Subcutaneous abdominal adipose tissue (tissue), 5 donors: ENCODE data around the gene DSCAML1.
A peak's percentile ranks its signal among the peaks of the same experiment; 100 is the strongest.

Experiments used
- H3K27ac ChIP-seq: one replicate; pipeline ENCODE4 v1.7.0; 2013; ENCODE audit warnings: low read depth, mild to moderate bottlenecking, inconsistent platforms, low read length, moderate library complexity
- H3K27me3 ChIP-seq, 5 donors: one replicate each; pipeline ENCODE4 v1.7.0; 2013; ENCODE audit warnings: low read length in 5 of 5, inconsistent platforms in 1 of 5; ENCODE audit not compliant: control insufficient read depth in 5 of 5, insufficient read depth in 4 of 5
- H3K36me3 ChIP-seq, 5 donors: one replicate each; pipeline ENCODE4 v1.7.0; 2013; ENCODE audit warnings: low read length in 5 of 5; ENCODE audit not compliant: control insufficient read depth in 5 of 5, insufficient read depth in 5 of 5
- H3K4me1 ChIP-seq, 5 donors: one replicate each; pipeline ENCODE4 v1.7.0; 2013; ENCODE audit warnings: low read length in 5 of 5, mild to moderate bottlenecking in 3 of 5, moderate library complexity in 1 of 5; ENCODE audit not compliant: control insufficient read depth in 5 of 5, insufficient read depth in 5 of 5
- H3K4me3 ChIP-seq, 5 donors: one replicate each; pipeline ENCODE4 v1.7.0; 2013; ENCODE audit warnings: low read length in 5 of 5, low read depth in 1 of 5
- H3K9ac ChIP-seq, 5 donors: one replicate each; pipeline ENCODE4 v1.7.0; 2013; ENCODE audit warnings: low read length in 5 of 5, mild to moderate bottlenecking in 4 of 5, moderate library complexity in 3 of 5
- H3K9me3 ChIP-seq, 5 donors: one replicate each; pipeline ENCODE4 v1.7.0; 2013; ENCODE audit warnings: low read length in 5 of 5; ENCODE audit not compliant: control insufficient read depth in 5 of 5
- donor health status: healthy.
- donor health status: healthy.
- donor health status: healthy.
- donor health status: healthy.
- donor health status: healthy.

DSCAML1 gene

DNA sequence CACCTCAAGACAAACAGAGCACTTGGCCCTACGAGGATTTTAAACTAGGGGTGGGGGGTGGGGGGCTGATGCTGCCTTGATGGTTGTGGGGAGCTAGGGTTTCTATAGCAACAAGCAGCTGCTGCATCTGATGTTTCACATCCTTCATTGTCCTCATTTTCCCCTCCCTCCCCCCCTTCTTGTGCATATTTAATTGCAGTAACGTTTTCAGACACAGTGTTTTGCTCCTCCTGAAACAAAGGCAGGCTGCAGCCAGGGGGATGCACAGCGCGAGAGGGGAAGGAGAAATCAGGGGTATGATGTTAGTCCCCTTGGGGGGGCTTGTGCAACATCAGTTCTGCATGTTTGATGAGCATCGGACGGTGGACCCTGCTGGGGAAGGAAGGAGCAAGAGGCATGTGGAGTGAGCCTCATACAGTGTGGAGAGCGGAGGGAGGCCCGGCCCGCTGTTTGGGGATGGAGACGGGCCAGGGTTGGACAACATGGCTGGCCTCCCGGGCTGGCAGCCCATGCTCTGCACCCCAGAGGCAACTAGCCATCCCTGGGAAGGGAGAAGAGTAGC is 261.1 kb downstream of the DSCAML1 start:
- no peak overlapping the region for H3K9ac ChIP-seq
- H3K27ac ChIP-seq: no peak overlapping the region
- H3K4me3 ChIP-seq: peak overlapping the region in 4 of 5 donors; percentile 21 to 55 (median 51)
- H3K27me3 ChIP-seq: no peaks in the 10 kb centered on the region
- peaks cover 0 to 15% (median 12%) of the 10 kb centered on the region in 5 donors for H3K4me1 ChIP-seq
- no peaks in the 10 kb centered on the region for H3K36me3 ChIP-seq
- no peaks in the 10 kb centered on the region for H3K9me3 ChIP-seq

DNA sequence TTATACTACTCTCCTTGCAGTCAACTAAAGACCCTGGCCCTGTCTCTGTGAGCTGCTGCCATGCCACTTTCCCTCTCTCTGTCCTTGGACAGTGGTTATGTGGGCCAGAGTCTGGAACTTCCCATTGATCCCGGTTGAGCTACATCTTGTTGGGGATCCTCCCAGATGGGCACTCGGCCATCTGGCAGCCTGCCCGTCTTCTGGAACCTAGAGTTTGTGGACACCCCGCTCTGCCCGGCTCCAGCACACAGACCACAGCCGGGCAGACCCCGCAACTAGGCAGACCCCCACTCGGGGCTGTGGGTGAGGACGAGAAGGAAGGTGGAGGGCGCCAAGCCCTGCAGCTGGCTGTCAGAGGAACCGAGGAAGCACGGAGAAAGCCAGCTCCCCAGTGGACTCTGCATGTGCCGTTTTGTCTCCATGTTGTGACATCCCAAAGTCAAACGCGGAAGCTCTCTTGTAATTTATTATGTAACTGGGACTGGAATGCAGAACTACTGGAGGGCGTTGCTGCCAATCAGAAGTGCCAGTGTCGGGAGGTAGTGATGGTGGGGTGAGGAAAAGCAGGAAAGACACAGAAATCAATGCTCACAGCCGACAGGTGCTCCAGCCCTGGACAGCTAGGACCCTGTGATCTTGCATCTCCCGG is 261.7 kb downstream of the DSCAML1 start:
- Histone ChIP-seq H3K9me3 (no peaks in the 10 kb centered on the region), H3K9ac (no peak overlapping the region), H3K27ac (no peak overlapping the region), H3K36me3 (no peaks in the 10 kb centered on the region), H3K27me3 (no peaks in the 10 kb centered on the region), H3K4me1 (peaks cover 0 to 15% (median 12%) of the 10 kb centered on the region in 5 donors), H3K4me3 (peak overlapping the region; percentile 21 to 55 (median 48))

DNA sequence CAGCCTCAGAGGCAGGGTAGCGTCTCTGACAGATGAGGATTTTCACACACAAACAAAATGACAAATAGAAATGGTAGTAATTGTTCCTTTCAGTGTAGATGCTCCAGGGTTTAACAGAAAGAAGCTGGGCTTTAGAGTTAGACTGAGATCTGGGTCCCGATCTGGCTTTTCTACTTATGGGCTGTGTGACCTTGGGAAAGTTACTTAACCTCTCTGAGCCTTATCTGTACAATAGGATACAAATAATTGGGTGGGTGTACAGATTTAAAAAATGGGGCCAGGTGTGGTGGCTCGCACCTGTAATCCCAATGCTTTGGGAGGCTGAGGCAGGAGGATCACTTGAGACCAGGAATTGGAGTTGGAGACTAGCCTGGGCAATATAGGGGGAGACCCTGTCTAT is 264.4 kb downstream of the DSCAML1 start:
- H3K27me3 ChIP-seq: peaks cover 0 to 10% (median 0%) of the 10 kb centered on the region in 5 donors
- no peak overlapping the region for H3K27ac ChIP-seq
- peaks cover 0 to 27% (median 22%) of the 10 kb centered on the region in 5 donors for H3K4me1 ChIP-seq
- no peak overlapping the region for H3K9ac ChIP-seq
- H3K36me3 ChIP-seq: no peaks in the 10 kb centered on the region
- H3K9me3 ChIP-seq: no peaks in the 10 kb centered on the region
- H3K4me3 ChIP-seq: no peak overlapping the region

DNA sequence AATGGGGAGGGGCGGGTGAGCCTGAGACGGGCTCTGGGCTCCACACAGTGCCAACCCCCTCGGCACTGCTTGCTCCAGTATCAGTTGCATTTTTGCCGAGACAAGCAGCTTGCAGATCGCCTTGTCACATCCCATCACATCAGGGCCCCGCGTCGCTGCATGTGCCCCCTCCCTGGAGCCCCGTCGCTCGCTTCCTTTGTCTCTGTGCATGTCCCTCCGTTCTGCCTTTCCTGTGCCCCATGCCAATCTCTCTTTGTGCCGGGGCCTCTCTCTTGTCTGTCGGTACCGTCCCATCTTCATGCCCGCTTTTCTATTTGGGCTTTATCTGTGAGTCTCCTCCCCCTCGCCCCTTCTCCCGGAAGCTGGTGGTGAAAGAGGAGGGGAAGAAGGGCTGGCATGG is 267.2 kb downstream of the DSCAML1 start:
- H3K4me1 ChIP-seq: peaks cover 0 to 13% (median 9%) of the 10 kb centered on the region in 5 donors
- H3K4me3 ChIP-seq: no peak overlapping the region
- H3K9ac ChIP-seq: no peak overlapping the region
- peaks cover 0 to 13% (median 0%) of the 10 kb centered on the region in 5 donors for H3K27me3 ChIP-seq
- no peak overlapping the region for H3K27ac ChIP-seq
- no peaks in the 10 kb centered on the region for H3K36me3 ChIP-seq
- no peaks in the 10 kb centered on the region for H3K9me3 ChIP-seq

DNA sequence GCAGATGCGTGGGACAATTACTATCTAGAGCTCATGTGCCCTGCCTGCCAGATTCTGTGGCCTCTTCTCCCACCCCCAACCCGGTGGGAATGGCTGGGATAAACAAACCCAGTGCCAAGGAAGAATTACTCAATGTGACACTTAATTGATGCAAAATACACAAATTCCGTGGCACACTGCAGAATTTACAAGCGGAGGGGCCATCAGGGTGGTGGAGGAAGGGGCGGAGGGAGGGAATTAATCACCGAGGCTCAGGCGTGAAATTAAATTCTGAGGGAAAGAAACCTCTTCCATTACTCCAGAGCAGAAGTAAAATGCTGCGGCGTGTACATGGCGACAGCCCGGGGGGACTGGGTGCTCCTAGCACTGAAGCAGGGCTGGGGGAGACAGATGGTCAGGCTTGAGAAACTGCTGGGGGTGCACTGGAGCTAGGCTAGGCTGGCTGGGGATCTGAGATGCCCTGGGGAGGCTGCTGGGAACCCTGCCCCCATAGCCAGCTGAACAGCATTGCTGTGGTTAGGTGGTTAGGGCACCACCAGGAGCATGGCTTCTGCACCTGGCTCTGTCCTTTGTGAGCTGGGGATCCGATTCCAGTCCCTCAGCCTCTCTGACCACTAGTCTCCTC is 268.8 kb downstream of the DSCAML1 start:
- Histone ChIP-seq H3K27ac (no peak overlapping the region), H3K4me3 (no peak overlapping the region), H3K27me3 (peaks cover 0 to 13% (median 0%) of the 10 kb centered on the region in 5 donors), H3K4me1 (peaks cover 0 to 13% (median 9%) of the 10 kb centered on the region in 5 donors), H3K9ac (no peak overlapping the region), H3K36me3 (peaks cover 0 to 3% (median 0%) of the 10 kb centered on the region in 5 donors), H3K9me3 (no peaks in the 10 kb centered on the region)

DNA sequence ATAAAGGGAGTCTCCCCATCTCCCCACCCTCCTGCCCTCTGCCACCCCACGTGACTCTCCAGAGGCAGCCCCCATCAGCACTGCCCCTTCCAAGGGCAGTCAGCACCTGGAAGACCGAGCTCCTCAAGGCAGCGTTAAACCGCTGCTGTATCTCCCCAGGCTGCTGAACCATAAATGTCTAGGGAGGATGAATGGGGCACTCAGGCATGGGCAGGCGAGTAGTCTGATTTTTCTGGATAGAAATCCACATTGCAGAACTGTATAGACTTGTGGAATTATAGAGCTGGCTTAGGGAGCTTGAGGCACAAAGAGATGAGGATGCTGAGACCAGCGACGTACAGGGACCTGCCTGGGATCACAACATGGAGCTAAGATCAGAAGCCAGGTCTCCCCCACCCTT is 269.7 kb downstream of the DSCAML1 start:
- Histone ChIP-seq H3K36me3 (peaks cover 0 to 3% (median 0%) of the 10 kb centered on the region in 5 donors), H3K9me3 (no peaks in the 10 kb centered on the region), H3K4me1 (peaks cover 0 to 13% (median 9%) of the 10 kb centered on the region in 5 donors), H3K4me3 (no peak overlapping the region), H3K27me3 (peaks cover 0 to 13% (median 0%) of the 10 kb centered on the region in 5 donors), H3K27ac (no peak overlapping the region), H3K9ac (no peak overlapping the region)

DNA sequence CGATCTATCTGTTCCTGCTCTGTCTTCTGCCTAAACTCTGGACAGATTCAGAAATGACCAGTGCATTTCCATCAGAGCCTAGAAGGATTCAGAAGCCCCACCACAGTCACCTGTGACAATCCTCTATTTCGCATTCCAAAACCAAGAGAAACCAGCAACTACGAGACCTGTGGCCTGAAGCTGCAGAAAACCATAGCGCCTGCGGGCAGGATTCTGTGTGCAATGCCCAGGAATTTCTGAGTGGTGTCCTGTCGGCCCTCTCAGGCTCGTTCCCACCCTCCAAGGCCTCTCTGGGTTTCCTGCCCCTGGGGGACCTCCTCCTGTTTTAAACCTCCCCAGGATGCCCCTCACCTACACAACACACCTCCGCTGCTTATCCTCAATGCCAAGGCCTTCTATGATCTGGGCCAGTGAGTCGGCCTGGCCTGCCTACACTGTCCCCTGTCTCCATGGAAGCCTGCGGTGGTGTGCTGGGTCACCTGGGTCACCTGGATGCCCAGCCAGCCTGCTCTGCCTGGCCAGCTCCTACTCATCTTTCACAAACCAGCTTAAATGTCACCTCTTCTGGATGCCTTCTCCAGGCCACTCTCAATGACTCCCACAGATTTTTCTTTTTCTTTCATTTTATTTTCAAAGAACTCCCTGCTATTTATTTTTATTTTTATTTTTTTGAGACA is 271.0 kb downstream of the DSCAML1 start:
- Histone ChIP-seq H3K4me3 (no peak overlapping the region), H3K4me1 (peaks cover 0 to 13% (median 9%) of the 10 kb centered on the region in 5 donors), H3K9me3 (no peaks in the 10 kb centered on the region), H3K27ac (no peak overlapping the region), H3K27me3 (peaks cover 0 to 13% (median 0%) of the 10 kb centered on the region in 5 donors), H3K36me3 (peaks cover 0 to 3% (median 0%) of the 10 kb centered on the region in 5 donors), H3K9ac (no peak overlapping the region)

DNA sequence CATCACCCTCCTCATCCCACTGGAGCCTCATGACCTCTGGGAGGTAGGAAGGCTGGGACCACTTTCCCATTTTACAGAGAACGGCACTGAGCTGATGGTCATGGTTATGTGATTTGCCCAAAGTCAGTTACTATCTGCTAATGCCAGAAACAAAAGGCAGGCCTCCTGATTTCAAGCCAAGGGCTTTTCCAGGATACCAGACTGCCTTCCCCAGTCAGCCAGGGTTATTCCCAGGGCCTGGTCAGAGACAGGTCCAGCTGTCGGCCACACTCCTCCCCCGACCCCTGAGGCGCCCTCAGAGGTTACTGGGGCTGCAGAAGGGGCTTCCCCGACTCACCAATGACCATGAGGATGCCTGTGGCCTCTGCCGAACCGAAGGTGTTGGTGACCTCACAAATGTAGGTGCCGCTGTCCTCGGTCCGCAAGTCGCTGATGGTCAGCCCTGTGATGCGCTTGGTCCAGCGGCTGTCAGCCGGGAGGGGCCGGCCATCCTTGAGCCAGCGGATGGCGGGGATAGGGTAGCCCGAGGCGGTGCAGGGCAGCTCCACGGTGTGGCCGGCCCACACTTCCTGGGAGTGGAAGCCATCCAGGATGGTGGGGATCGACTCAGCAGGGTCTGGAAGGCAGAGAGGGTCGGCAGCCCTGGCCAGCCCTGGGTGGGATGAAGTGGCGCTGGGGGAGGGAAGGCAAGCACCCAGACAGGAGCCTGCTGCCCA is 272.4 kb downstream of the DSCAML1 start:
- Histone ChIP-seq H3K36me3 (peaks cover 0 to 3% (median 0%) of the 10 kb centered on the region in 5 donors), H3K27me3 (peaks cover 0 to 11% (median 0%) of the 10 kb centered on the region in 5 donors), H3K4me1 (peaks cover 0 to 20% (median 11%) of the 10 kb centered on the region in 5 donors), H3K27ac (no peak overlapping the region), H3K4me3 (no peak overlapping the region), H3K9ac (no peak overlapping the region), H3K9me3 (no peaks in the 10 kb centered on the region)

DNA sequence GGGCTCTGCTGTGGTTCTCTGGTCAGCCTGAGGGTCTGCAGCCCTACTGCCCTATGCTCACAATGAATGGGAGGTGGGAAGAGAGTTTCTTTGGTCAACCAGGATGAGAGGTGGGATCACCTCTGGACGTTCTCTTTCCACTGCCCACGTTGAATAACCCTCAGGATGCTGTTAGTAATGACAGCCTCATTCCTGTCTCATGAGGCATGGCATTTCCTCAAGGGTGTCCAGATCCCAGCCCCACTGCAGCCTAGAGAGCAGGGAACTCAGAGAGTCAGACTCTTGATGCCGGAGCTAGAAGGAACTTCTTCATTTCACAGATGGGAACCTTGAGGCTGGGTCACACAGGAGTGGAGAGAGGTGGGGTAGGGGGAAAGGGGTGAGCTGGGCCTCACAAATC is 273.3 kb downstream of the DSCAML1 start:
- Histone ChIP-seq H3K36me3 (peaks cover 0 to 3% (median 0%) of the 10 kb centered on the region in 5 donors), H3K4me3 (no peak overlapping the region), H3K27ac (no peak overlapping the region), H3K9me3 (no peaks in the 10 kb centered on the region), H3K4me1 (peaks cover 0 to 29% (median 17%) of the 10 kb centered on the region in 5 donors), H3K9ac (no peak overlapping the region), H3K27me3 (peaks cover 0 to 7% (median 0%) of the 10 kb centered on the region in 5 donors)
